Urinary bladder (tissue), 4 donors: Measurements from ENCODE around the gene RFX4. TPM values are rescaled to one million over a fixed set of nuclear protein-coding genes. Genes with fewer than 3 reads are reported as not detected.

Source experiments
- DNase-seq: peaks from one replicate; pipeline ENCODE4 v3.0.0-alpha.2; 2015; ENCODE audit errors: extremely low spot score
- H3K27ac ChIP-seq: one replicate; pipeline ENCODE4 v1.5.1; 2013; ENCODE audit warnings: low read depth, mild to moderate bottlenecking, moderate library complexity
- H3K36me3 ChIP-seq: one replicate; pipeline ENCODE4 v1.6.1; 2013; ENCODE audit warnings: mild to moderate bottlenecking, moderate library complexity; ENCODE audit not compliant: insufficient read depth
- H3K4me1 ChIP-seq: one replicate; pipeline ENCODE4 v1.6.1; 2013; ENCODE audit warnings: mild to moderate bottlenecking, moderate library complexity; ENCODE audit not compliant: insufficient read depth
- H3K4me3 ChIP-seq: one replicate; pipeline ENCODE4 v1.5.1; 2013; ENCODE audit warnings: low read depth, low read length
- WGBS: extraction: QIAGEN DNeasy Blood & Tissue Kit; methylation state at CpG from one replicate; pipeline ENCODE4 v1.1.7; 2013; 5-methylcytosine and 5-hydroxymethylcytosine counted together
- polyA plus RNA-seq: library from polyadenylated mRNA; stranded (reverse); fragments of 200-250 nt; gene quantifications from one replicate; pipeline ENCODE4 v1.2.3, GENCODE V29; 2013
- total RNA-seq: library from RNA; depleted of rRNA; stranded (reverse); fragments of >200 nt; gene quantifications from one replicate; pipeline ENCODE4 v1.2.3, GENCODE V29; 2014
- donor health status: healthy with polysubstance abuse.
- donor health status: healthy.

Gene RFX4
- total and polyA plus RNA-seq, 2 donors, result not detected

DNA sequence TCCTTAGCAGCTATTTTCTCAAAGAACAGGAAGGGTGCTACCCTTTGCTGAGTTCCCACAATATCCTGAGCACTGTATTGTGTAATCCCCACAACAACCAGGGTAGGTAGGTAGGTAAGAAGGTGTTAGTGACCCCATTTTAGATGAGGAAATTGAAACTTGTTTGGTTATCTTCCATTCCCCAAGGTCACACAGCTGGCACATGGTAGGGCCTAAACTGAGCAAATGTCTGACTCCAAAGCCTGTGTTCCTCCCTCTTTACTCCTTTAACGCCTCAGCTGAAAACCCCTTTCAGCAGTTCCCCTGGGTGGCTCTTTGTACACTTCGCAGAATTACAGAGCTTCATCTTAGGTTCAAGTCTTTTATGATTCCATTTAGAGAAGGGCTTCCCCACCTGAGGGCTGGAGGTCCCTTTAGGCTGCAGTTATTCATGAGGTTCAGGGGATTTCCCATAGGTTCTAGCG is 165.2 kb downstream of the RFX4 start:
- H3K36me3 ChIP-seq, result no peaks in the 10 kb centered on the region
- no peaks in the 10 kb centered on the region for H3K4me1 ChIP-seq
- WGBS, result 89% methylated on average over 3 of the region's 3 CpGs
- DNase-seq, result no peak
- H3K27ac ChIP-seq, result no peak overlapping the region
- H3K4me3 ChIP-seq, result no peak overlapping the region

- H3K4me3 ChIP-seq, result no peak overlapping the region
- 89% methylated on average over 3 of the region's 3 CpGs for WGBS
- H3K27ac ChIP-seq, result no peak overlapping the region
- DNase-seq, result no peak
- H3K4me1 ChIP-seq, result no peaks in the 10 kb centered on the region
- H3K36me3 ChIP-seq, result no peaks in the 10 kb centered on the region
Measured at GRCh38 chr12:106750524-106750923, 167.7 kb downstream of the RFX4 start.

DNA sequence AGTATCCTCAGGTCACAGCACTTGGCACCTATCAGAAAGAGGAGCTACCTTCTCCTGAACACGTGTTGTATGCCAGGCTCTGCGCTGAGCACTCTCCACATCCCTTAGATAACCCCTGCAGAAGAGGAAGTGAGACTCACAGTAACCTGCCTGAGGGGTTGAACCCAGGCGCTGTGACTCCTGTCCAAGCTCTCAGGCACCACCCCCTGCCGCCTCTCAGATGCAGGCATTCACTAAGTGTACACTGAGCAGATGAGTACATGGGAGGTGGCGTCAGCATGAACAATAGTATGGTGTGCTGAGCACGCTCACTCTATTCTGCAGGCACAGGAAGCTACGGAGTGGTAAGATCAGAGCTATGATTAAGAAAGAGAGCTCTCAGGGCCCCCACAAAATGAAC is 170.7 kb downstream of the RFX4 start:
- no peaks in the 10 kb centered on the region for H3K36me3 ChIP-seq
- no peak overlapping the region for H3K27ac ChIP-seq

GRCh38 chr12:106754331-106754730 is 171.5 kb downstream of the RFX4 start:
- 95% methylated on average over 1 of the region's 1 CpG for WGBS
- no peak for DNase-seq
- Histone ChIP-seq H3K27ac (no peak overlapping the region), H3K4me1 (no peaks in the 10 kb centered on the region), H3K36me3 (no peaks in the 10 kb centered on the region), H3K4me3 (no peak overlapping the region)

More for the DNA sequence above, 170.7 kb downstream of the RFX4 start:
- Histone ChIP-seq H3K4me3 (no peak overlapping the region), H3K4me1 (no peaks in the 10 kb centered on the region)
- DNase-seq, result no peak
- WGBS, result 82% methylated on average over 7 of the region's 7 CpGs

DNA sequence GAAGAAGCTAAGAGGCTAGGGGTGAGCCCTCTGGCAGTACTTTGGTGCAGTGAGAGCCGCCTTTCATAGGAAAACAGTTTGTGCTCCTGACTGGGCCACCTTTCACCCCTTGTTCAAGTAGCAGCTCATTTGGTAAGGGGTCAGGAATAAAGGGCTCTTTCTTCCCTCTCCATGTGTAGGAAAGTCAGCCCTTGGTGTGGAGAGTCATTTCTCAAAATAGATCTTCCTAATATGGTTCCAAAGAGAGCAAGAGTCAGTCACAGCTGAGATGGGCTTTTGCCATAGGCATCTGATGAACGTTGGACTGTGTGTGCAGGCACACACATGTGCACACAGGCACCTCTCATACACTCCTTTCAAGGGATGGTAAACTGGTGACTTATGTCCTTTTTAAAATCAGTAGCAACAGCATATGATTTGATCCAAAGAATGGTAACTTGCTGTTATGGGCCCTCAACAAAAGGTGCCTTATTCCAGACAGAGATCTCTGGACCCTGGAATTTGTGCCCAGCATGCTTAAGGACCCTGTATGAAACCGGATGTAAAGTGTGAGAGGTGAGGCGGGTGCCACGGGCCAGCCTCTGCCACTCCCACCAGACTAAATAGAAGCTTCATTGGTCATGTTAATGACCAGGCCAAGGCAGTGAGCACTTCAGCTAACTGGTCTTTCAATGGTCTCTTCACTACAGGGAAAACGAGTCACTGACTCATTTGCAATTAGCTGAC is 175.0 kb downstream of the RFX4 start:
- 77% methylated on average over 6 of the region's 6 CpGs for WGBS
- no peaks in the 10 kb centered on the region for H3K36me3 ChIP-seq
- no peaks in the 10 kb centered on the region for H3K4me1 ChIP-seq
- no peak for DNase-seq
- H3K27ac ChIP-seq, result no peak overlapping the region
- H3K4me3 ChIP-seq, result no peak overlapping the region

DNA sequence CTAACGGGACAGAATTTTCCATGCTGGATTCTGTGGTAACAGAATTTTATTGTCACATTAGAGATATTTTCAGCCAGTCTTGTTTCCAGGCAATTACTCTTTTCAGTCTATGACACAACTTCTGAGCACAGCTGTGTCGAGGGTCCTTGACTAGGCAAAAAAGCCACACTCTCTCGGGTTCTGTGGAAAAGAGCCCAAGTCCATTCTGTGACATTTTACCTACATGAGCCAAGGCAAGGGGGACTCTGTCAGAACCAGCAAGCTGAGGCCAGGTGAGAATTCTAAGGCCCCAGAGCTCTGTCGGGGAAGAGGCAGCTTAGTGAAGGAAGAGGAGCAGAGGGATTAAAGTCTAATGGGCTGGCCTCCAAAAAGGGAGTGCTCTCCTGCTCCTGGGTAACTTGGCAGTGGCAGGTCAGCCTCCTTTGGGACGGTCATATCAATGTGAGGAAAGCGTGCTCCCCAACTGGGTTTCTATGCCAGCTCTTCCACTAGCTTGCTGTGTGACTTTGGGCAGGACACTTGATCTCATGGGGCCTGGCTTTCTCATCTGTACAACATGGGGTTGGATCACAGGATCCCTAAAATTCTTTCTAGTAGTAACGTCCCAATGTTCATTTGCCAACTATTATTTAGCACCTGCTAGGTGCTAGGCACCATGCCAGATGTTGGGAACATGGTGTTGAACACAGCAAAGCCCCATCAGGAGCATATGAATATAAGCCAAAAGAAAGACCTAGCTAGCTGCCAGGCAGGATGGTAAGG is 175.7 kb downstream of the RFX4 start:
- WGBS, result 86% methylated on average over 7 of the region's 7 CpGs
- H3K36me3 ChIP-seq, result no peaks in the 10 kb centered on the region
- H3K4me1 ChIP-seq, result no peaks in the 10 kb centered on the region
- H3K4me3 ChIP-seq, result no peak overlapping the region
- no peak overlapping the region for H3K27ac ChIP-seq
- no peak for DNase-seq

DNA sequence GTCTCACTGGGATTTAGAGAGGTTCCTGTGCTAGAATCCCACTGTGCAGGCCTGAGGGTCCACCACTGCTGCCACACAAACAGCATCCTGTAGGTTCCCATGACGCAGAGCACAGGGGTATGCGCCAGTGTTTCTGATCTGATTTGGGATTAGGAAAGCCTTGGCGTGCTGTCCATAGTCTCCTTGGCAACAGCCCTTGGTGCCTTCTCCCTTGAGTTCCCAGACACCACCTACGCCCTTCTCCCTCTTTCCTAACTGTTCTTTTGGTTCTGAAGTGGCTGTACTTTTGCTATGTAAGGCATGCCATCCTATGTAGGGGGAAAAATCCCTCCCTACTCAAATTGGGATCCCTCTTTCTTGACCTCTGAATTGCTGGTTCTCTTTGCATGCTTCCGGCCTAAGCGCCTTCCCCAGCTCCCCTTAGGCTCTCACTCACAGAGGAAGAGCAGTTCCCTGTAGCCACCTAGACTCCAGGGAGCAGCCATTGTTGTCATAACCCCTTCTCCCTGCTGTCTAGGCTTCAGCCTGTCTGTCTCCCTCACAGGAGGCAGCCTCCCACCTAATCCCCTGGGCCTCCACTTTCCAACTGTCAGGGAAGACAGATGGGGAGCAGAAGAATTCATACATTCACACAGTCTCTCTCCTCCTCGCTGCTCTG is 176.9 kb downstream of the RFX4 start:
- no peak overlapping the region for H3K27ac ChIP-seq
- no peak overlapping the region for H3K4me3 ChIP-seq
- no peaks in the 10 kb centered on the region for H3K4me1 ChIP-seq
- WGBS, result 82% methylated on average over 7 of the region's 7 CpGs
- no peaks in the 10 kb centered on the region for H3K36me3 ChIP-seq
- no peak for DNase-seq

GRCh38 chr12:106760184-106760531 is 177.4 kb downstream of the RFX4 start:
- no peak for DNase-seq
- no peak overlapping the region for H3K27ac ChIP-seq
- H3K36me3 ChIP-seq, result no peaks in the 10 kb centered on the region
- H3K4me3 ChIP-seq, result no peak overlapping the region
- WGBS, result 46% methylated on average over 2 of the region's 2 CpGs
- H3K4me1 ChIP-seq, result no peaks in the 10 kb centered on the region

DNA sequence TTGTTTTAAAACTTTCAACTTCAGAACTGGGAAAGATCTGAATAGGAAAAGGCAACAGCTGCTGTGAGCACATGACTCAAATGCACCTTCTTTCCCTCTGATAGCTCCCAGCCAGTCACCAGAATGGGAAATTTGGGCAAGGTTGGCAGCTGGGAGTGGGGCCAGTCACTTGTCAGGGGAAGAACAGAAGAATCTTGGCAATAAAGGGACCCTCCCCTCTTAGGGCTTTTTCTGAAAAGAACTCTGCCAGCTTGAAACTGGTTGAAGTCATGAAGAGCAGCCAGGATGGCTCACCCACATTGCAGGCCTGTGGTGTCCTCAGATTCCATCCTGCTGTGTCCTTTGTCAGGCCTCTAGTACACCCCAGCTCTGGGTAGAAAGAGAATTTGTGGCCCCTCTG is 181.4 kb downstream of the RFX4 start:
- no peak overlapping the region for H3K27ac ChIP-seq
- H3K36me3 ChIP-seq, result no peaks in the 10 kb centered on the region
- H3K4me3 ChIP-seq, result no peak overlapping the region
- no peaks in the 10 kb centered on the region for H3K4me1 ChIP-seq
- no peak for DNase-seq

GRCh38 chr12:106764738-106765137 is 181.9 kb downstream of the RFX4 start:
- no peak overlapping the region for H3K27ac ChIP-seq
- 88% methylated on average over 3 of the region's 3 CpGs for WGBS
- H3K4me1 ChIP-seq, result no peaks in the 10 kb centered on the region
- DNase-seq, result no peak
- no peaks in the 10 kb centered on the region for H3K36me3 ChIP-seq
- H3K4me3 ChIP-seq, result no peak overlapping the region

DNA sequence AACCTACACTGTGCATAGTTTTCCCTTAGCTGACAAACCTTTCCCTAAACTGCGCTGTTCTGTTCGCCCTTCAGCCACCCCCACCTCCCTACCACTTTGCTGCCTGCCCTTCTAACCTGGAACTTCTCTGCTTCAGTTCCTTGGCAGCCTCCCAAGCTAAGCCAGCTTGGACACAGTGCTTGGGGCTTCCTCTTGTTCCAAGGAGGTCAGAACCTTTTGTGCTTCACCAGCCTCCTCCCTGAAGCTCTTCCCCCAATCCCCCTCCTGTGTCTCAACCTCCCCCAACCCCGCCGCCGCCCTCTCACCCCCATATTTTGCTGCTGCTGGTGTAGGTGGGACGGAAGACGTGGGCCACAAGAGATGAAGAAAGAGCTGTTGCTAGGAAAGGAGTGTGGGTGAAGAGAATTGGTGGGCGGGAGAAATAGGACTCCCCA is 183.6 kb downstream of the RFX4 start:
- Histone ChIP-seq H3K4me1 (no peaks in the 10 kb centered on the region), H3K36me3 (no peaks in the 10 kb centered on the region), H3K4me3 (no peak overlapping the region), H3K27ac (no peak overlapping the region)
- no peak for DNase-seq
- WGBS, result 48% methylated on average over 8 of the region's 8 CpGs

GRCh38 chr12:106767206-106767605 is 184.4 kb downstream of the RFX4 start:
- H3K27ac ChIP-seq, result no peak overlapping the region
- DNase-seq, result no peak
- no peak overlapping the region for H3K4me3 ChIP-seq
- no peaks in the 10 kb centered on the region for H3K36me3 ChIP-seq
- H3K4me1 ChIP-seq, result no peaks in the 10 kb centered on the region
- 52% methylated on average over 2 of the region's 2 CpGs for WGBS

DNA sequence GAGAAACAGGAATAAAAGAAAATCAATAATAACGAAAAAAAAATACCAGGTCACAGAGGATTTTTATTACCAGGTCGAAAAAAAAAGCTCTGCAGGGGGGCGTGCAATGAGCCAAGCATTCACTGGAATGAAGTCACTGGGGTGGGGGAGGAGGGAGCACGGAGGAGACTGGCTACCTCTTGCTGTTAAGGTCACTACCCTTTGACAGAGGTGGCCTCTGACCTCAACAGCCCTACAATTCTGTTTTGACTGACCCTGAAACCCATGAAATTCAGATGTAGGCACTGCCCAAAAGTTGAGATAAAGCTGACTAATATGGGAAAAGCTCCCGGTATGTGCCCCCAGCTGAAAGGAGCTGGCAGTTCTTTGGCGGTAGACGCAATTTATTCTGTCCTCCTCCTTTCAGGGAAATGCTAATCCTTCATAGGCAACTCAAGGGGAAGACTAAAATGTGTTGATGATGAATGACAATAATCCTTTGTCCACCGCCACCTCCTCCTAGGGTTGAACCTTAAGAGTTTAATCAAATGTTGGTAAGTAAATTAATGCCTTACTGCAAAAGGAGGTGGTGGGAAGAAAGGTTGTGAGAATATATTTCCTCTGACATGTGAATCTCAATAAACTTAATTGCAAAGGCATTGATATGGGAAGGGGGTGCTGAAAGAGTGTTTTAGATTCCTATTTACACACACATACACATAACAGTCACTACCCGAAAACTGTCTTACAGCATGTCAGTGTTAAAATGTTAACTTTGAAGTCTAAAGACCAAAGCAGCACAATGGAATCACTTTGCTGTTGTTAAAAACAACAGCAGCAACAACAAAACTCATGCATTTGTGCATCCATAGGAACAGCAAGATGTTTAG is 185.4 kb downstream of the RFX4 start:
- no peaks in the 10 kb centered on the region for H3K36me3 ChIP-seq
- no peaks in the 10 kb centered on the region for H3K4me1 ChIP-seq
- no peak overlapping the region for H3K4me3 ChIP-seq
- WGBS, result 58% methylated on average over 9 of the region's 9 CpGs
- no peak for DNase-seq
- no peak overlapping the region for H3K27ac ChIP-seq
